H1 (cell line): ENCODE measurements around the gene NXPH4. TPM values are rescaled to one million over a fixed set of nuclear protein-coding genes. Genes with fewer than 3 reads are reported as not detected.

ENCODE experiments used
- CTCF ChIA-PET: fragments of 300-600 bp; sonication (Branson Sonifier 250); formaldehyde crosslinking; loops from one replicate; lab custom pipeline; 2021; ENCODE audit not compliant: partially characterized antibody; lab: Charles Lee
- POLR2A ChIA-PET: fragments of 300-600 bp; sonication (Branson Sonifier 250); formaldehyde crosslinking; loops from one replicate; lab custom pipeline; 2021; ENCODE audit warnings: inconsistent platforms; ENCODE audit not compliant: partially characterized antibody; lab: Charles Lee
- DNase-seq, 2 experiments: peaks; one replicate each; pipeline versions ENCODE4 v3.0.0 to v3.0.0-alpha.2; 2010 to 2022; ENCODE audit warnings: low spot score in 2 of 2, low read depth in 1 of 2, mixed read lengths in 1 of 2
- FAIRE-seq: peaks from 2 replicates; lab custom pipeline; 2011; peaks lifted over from hg19 to GRCh38; lab: Jason Lieb, UNC
- H2AFZ ChIP-seq: 2 replicates; pipeline ENCODE4 v1.8.1; 2012; ENCODE audit warnings: low read length, inconsistent platforms
- H2AK5ac ChIP-seq: 2 replicates; pipeline ENCODE4 v1.6.1; 2013; ENCODE audit warnings: low read depth, low read length
- H2BK120ac ChIP-seq: replicated peaks from 2 replicates; pipeline ENCODE3; 2013; ENCODE audit warnings: low read depth, low read length, inconsistent platforms
- H2BK12ac ChIP-seq: 2 replicates; pipeline ENCODE4 v1.6.1; 2013; ENCODE audit warnings: low read depth, low read length
- H2BK15ac ChIP-seq: 2 replicates; pipeline ENCODE4 v1.6.1; 2013; ENCODE audit warnings: low read length
- H2BK20ac ChIP-seq: 2 replicates; pipeline ENCODE4 v1.6.1; 2013; ENCODE audit warnings: low read length
- H2BK5ac ChIP-seq: 2 replicates; pipeline ENCODE4 v1.6.1; 2013; ENCODE audit warnings: low read depth, low read length
- H3K14ac ChIP-seq: 2 replicates; pipeline ENCODE4 v1.6.1; 2013; ENCODE audit warnings: inconsistent platforms; ENCODE audit not compliant: insufficient read length
- H3K18ac ChIP-seq: 2 replicates; pipeline ENCODE4 v1.6.1; 2013; ENCODE audit warnings: low read length; ENCODE audit errors: extremely low read depth
- H3K23ac ChIP-seq: 2 replicates; pipeline ENCODE4 v1.6.1; 2013; ENCODE audit warnings: inconsistent platforms; ENCODE audit not compliant: insufficient read length
- H3K23me2 ChIP-seq: 2 replicates; pipeline ENCODE4 v1.6.1; 2013; ENCODE audit warnings: low read depth, low read length
- H3K27ac ChIP-seq: 2 replicates; pipeline ENCODE4 v1.6.1; 2011; ENCODE audit warnings: low read depth, low read length, inconsistent platforms
- H3K27me3 ChIP-seq, 4 experiments: replicated peaks in 1 of 4; 1 replicate in 1 of 4; 2 replicates in 3 of 4; pipeline versions ENCODE4 v1.6.1 to v1.8.1; 2011 to 2013; ENCODE audit warnings: low read length in 3 of 4, mild to moderate bottlenecking in 3 of 4, inconsistent platforms in 2 of 4, mixed read lengths in 2 of 4, moderate library complexity in 1 of 4; ENCODE audit not compliant: control insufficient read depth in 3 of 4, insufficient read depth in 3 of 4; ENCODE audit errors: extremely low read depth in 1 of 4
- H3K36me3 ChIP-seq, 4 experiments: 2 replicates each; pipeline versions ENCODE4 v1.6.1 to v1.8.1; 2011 to 2013; ENCODE audit warnings: mild to moderate bottlenecking in 4 of 4, low read length in 3 of 4, moderate library complexity in 2 of 4, control low read depth in 1 of 4, inconsistent platforms in 1 of 4; ENCODE audit not compliant: insufficient read depth in 4 of 4, control insufficient read depth in 2 of 4
- H3K4ac ChIP-seq: replicated peaks from 2 replicates; pipeline ENCODE3; 2013; ENCODE audit warnings: low read length, low read depth, mixed read lengths, inconsistent platforms; ENCODE audit not compliant: insufficient read length
- H3K4me1 ChIP-seq, 4 experiments: replicated peaks in 1 of 4; 1 replicate in 1 of 4; 2 replicates in 3 of 4; pipeline versions ENCODE4 v1.6.1 to v1.8.1; 2011 to 2013; ENCODE audit warnings: low read length in 3 of 4, inconsistent platforms in 2 of 4, mixed read lengths in 1 of 4; ENCODE audit not compliant: insufficient read depth in 4 of 4, control insufficient read depth in 3 of 4
- H3K4me2 ChIP-seq, 2 experiments: 2 replicates each; pipeline versions ENCODE4 v1.6.1 to v1.8.1; 2011 to 2013; ENCODE audit warnings: low read depth in 2 of 2, low read length in 2 of 2, control low read depth in 1 of 2, inconsistent platforms in 1 of 2, mild to moderate bottlenecking in 1 of 2; ENCODE audit not compliant: insufficient read depth in 1 of 2
- H3K4me3 ChIP-seq, 4 experiments: fragments of 200-600, 300-600 bp in 1 of 4; sonication (generic), shearing (Covaris generic), sonication (Bioruptor Twin) in 1 of 4; 2 replicates each; pipeline versions ENCODE4 v1.5.1 to v1.8.1; 2011 to 2016; ENCODE audit warnings: low read length in 4 of 4, low read depth in 3 of 4, control low read depth in 2 of 4, inconsistent platforms in 2 of 4, mild to moderate bottlenecking in 2 of 4, mixed read lengths in 1 of 4, moderate library complexity in 1 of 4; ENCODE audit not compliant: insufficient read depth in 2 of 4; ENCODE audit errors: extremely low read depth in 1 of 4
- H3K56ac ChIP-seq: replicated peaks from 2 replicates; pipeline ENCODE3; 2013; ENCODE audit warnings: low read depth, mild to moderate bottlenecking, mixed read lengths, low read length, inconsistent platforms; ENCODE audit not compliant: insufficient read length
- H3K79me1 ChIP-seq: 2 replicates; pipeline ENCODE4 v1.6.1; 2013; ENCODE audit warnings: low read depth, low read length, control low read depth
- H3K79me2 ChIP-seq, 2 experiments: 2 replicates each; pipeline versions ENCODE4 v1.6.1 to v1.8.1; 2012 to 2013; ENCODE audit warnings: low read length in 2 of 2, mild to moderate bottlenecking in 2 of 2, inconsistent platforms in 1 of 2; ENCODE audit not compliant: insufficient read depth in 2 of 2, control insufficient read depth in 1 of 2
- H3K9ac ChIP-seq, 4 experiments: replicated peaks in 1 of 4; 1 replicate in 1 of 4; 2 replicates in 3 of 4; pipeline versions ENCODE4 v1.6.1 to v1.8.1; 2011 to 2013; ENCODE audit warnings: low read depth in 3 of 4, low read length in 3 of 4, control low read depth in 2 of 4, mild to moderate bottlenecking in 2 of 4, moderate library complexity in 2 of 4, inconsistent platforms in 1 of 4; ENCODE audit errors: extremely low read depth in 1 of 4
- H3K9me3 ChIP-seq, 2 experiments: 2 replicates each; pipeline versions ENCODE4 v1.6.1 to v1.8.1; 2012 to 2013; ENCODE audit warnings: mild to moderate bottlenecking in 2 of 2, moderate library complexity in 2 of 2, control low read depth in 1 of 2, inconsistent platforms in 1 of 2, low read depth in 1 of 2, low read length in 1 of 2, mixed read lengths in 1 of 2; ENCODE audit not compliant: insufficient read depth in 2 of 2
- H4K20me1 ChIP-seq, 2 experiments: replicated peaks in 1 of 2; 2 replicates each; pipeline versions ENCODE3 to v1.8.1; 2011 to 2013; ENCODE audit warnings: inconsistent platforms in 2 of 2, low read length in 2 of 2, mild to moderate bottlenecking in 1 of 2; ENCODE audit not compliant: insufficient read depth in 2 of 2, control insufficient read depth in 1 of 2
- H4K5ac ChIP-seq: 2 replicates; pipeline ENCODE4 v1.6.1; 2013; ENCODE audit warnings: low read length, low read depth, mixed read lengths, inconsistent platforms; ENCODE audit not compliant: insufficient read length
- H4K8ac ChIP-seq: 2 replicates; pipeline ENCODE4 v1.8.0; 2013; ENCODE audit warnings: mild to moderate bottlenecking, moderate library complexity, low read length, inconsistent platforms; ENCODE audit not compliant: insufficient read depth; ENCODE audit errors: extremely low read depth
- H4K91ac ChIP-seq: replicated peaks from 2 replicates; pipeline ENCODE3; 2013; ENCODE audit warnings: low read length, mixed read lengths, inconsistent platforms; ENCODE audit not compliant: insufficient read length
- GTF2F1 ChIP-seq: IDR thresholded peaks from 2 replicates; pipeline ENCODE4 v1.6.1; 2012; ENCODE audit warnings: low read depth, low read length, improper control_type of control experiment, borderline replicate concordance
- SUZ12 ChIP-seq: fragments of 200-600 bp; sonication (generic); IDR thresholded peaks from 2 replicates; pipeline ENCODE4 v1.6.1; 2012; ENCODE audit warnings: mild to moderate bottlenecking, inconsistent platforms, low read length, moderate library complexity, mixed read lengths
- WGBS, 2 experiments: shearing (Covaris generic) in 1 of 2; methylation state at CpG; one replicate each; pipeline versions ENCODE4 v1.1.6 to v1.1.7; 2013 to 2015; ENCODE audit warnings: low lambda C conversion rate in 2 of 2, mixed read lengths in 2 of 2, inconsistent platforms in 1 of 2, low coverage in 1 of 2, missing lambda C conversion rate in 1 of 2; ENCODE audit not compliant: insufficient replicate concordance in 2 of 2, insufficient coverage in 1 of 2, insufficient read length in 1 of 2; ENCODE audit errors: extremely low coverage in 1 of 2, missing lambda C conversion rate in 1 of 2; 5-methylcytosine and 5-hydroxymethylcytosine counted together
- polyA plus RNA-seq, 7 experiments: library from polyadenylated mRNA; depleted of rRNA in 3 of 7; stranded (reverse) in 5 of 7; unstranded in 2 of 7; fragments of >200 nt in 5 of 7; fragments of 200-250 nt in 2 of 7; gene quantifications; 1 replicate in 5 of 7; 2 replicates in 1 of 7; 4 replicates in 1 of 7; pipeline versions ENCODE4 v1.2.1 to v1.2.3, GENCODE V29; 2011 to 2013; ENCODE audit warnings: missing spikeins in 2 of 7, mixed read lengths in 2 of 7
- total RNA-seq: library from RNA; stranded (reverse); fragmentation: NEBNext Ultra II Directional; extraction: Animal tissue kit (Norgen Biotek cat#: 25700); gene quantifications from 2 replicates; pipeline ENCODE4 v1.2.1, GENCODE V29; 2021

The NXPH4 gene
- total and polyA plus RNA-seq, 2 of the 8 experiments (the other 6 are each of a cell fraction or from before 2014, with no cell fraction given): 0.92 to 1.7 TPM

DNA sequence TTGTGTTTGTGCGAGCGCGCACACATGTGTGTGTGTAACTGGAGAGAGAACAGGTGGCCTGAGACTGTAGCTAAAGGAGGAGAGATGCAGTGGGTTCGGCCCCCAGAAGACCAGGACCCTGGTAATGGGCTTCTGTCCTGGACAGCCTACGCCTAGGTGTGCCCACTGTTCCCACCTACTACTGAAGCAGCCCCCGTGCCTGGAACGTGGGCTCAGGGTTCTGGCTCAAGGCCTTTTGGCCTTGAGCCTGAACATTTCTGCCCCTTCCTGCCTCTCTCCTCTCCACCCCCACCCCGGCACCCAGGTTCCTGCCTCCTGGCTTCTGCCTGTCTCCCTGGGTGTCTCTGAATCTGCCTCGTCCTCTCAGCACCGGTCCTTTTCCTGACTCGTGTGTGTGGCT is 1.5 kb upstream of the NXPH4 start:
- H3K56ac ChIP-seq: no peak overlapping the region
- no peak overlapping the region for H3K23ac ChIP-seq
- ChIA-PET CTCF (interaction anchor here (0.6 to 10.1 kb wide), 19 partner anchors 8 to 624 kb away, joined by 3 to 726 read pairs (median 6); partner anchors contain the start of genes SHMT2 and STAC3), POLR2A (interaction anchor here (0.7 to 8.8 kb wide), 9 partner anchors 7 to 128 kb away, joined by 3 to 686 read pairs (median 6); partner anchors contain the start of genes LRP1, SHMT2 and STAT6)
- no peaks in the 10 kb centered on the region for H3K79me2 ChIP-seq
- H3K4ac ChIP-seq: no peak overlapping the region
- no peak overlapping the region; the same call in 1 of the 2 replicates for H2BK20ac ChIP-seq
- 63% methylated on average over 11 of the region's 11 CpGs; no CpG with 5 or more reads in 1 of the 2 experiments for WGBS, 2 experiments
- H2BK120ac ChIP-seq: no peak overlapping the region
- no peak overlapping the region for H4K5ac ChIP-seq
- DNase-seq: no peak
- no peaks in the 10 kb centered on the region for H3K9me3 ChIP-seq
- peak overlapping the region; percentile 81; the same call in 1 of the 2 replicates for H2BK15ac ChIP-seq
- no peak overlapping the region for H4K8ac ChIP-seq
- H3K27ac ChIP-seq: no peak overlapping the region
- H2AK5ac ChIP-seq: no peak overlapping the region
- FAIRE-seq: no peak
- H2AFZ ChIP-seq: no peak overlapping the region
- H3K27me3 ChIP-seq: peaks cover 50 to 63% (median 61%) of the 10 kb centered on the region in 4 experiments
- H3K9ac ChIP-seq: no peak overlapping the region
- H2BK5ac ChIP-seq: no peak overlapping the region
- H3K4me1 ChIP-seq: peaks cover 9 to 39% (median 30%) of the 10 kb centered on the region in 4 experiments
- no peak overlapping the region for H3K18ac ChIP-seq
- H3K4me3 ChIP-seq: no peak overlapping the region
- H3K23me2 ChIP-seq: peaks cover 7% of the 10 kb centered on the region; the same call in 1 of the 2 replicates
- no peak overlapping the region for H3K14ac ChIP-seq
- H4K20me1 ChIP-seq: peaks cover 12 to 33% of the 10 kb centered on the region in 2 experiments
- TF ChIP-seq GTF2F1 (no peak), SUZ12 (no peak)
- no peaks in the 10 kb centered on the region for H3K79me1 ChIP-seq
- H3K36me3 ChIP-seq: peaks cover 2 to 25% (median 11%) of the 10 kb centered on the region in 4 experiments; a peak in 6 of 8 replicates
- no peak overlapping the region for H4K91ac ChIP-seq
- peak overlapping the region; percentile 85; the same call in 1 of the 2 replicates for H2BK12ac ChIP-seq
- peak overlapping the region in 1 of 2 experiments; percentile 91; a peak in 1 of 4 replicates for H3K4me2 ChIP-seq
